Spleen (tissue), 11 donors: ENCODE data around the gene LSM14B. TPM values are rescaled to one million over a fixed set of nuclear protein-coding genes. Genes with fewer than 3 reads are reported as not detected.

Experiments used
- DNase-seq: peaks from one replicate; pipeline ENCODE4 v3.0.0-alpha.2; 2020
- H3K27ac ChIP-seq, 8 donors: fragments of 200-600 bp; sonication (generic) in 7 of 8; 1 replicate in 4 of 8; 2 replicates in 4 of 8; pipeline versions ENCODE4 v1.5.0 to v1.8.0; 2016 to 2021; ENCODE audit warnings: inconsistent platforms in 4 of 8, mild to moderate bottlenecking in 4 of 8, moderate library complexity in 1 of 8
- H3K27me3 ChIP-seq, 7 donors: fragments of 200-600 bp; sonication (generic) in 6 of 7; replicated peaks in 1 of 7; 1 replicate in 4 of 7; 2 replicates in 3 of 7; pipeline versions ENCODE4 v1.5.0 to v1.8.0; 2016 to 2021; ENCODE audit warnings: inconsistent platforms in 3 of 7, mild to moderate bottlenecking in 1 of 7
- H3K36me3 ChIP-seq, 6 donors: fragments of 200-600 bp; sonication (generic) in 5 of 6; 1 replicate in 4 of 6; 2 replicates in 2 of 6; pipeline versions ENCODE4 v1.5.0 to v1.8.0; 2016 to 2021; ENCODE audit warnings: inconsistent platforms in 2 of 6
- H3K4me1 ChIP-seq, 6 donors: fragments of 200-600 bp; sonication (generic) in 5 of 6; 1 replicate in 3 of 6; 2 replicates in 3 of 6; pipeline versions ENCODE4 v1.5.0 to v1.8.0; 2016 to 2021; ENCODE audit warnings: inconsistent platforms in 3 of 6
- H3K4me3 ChIP-seq, 8 donors: fragments of 200-600 bp; sonication (generic) in 7 of 8; 1 replicate in 4 of 8; 2 replicates in 4 of 8; pipeline versions ENCODE4 v1.5.0 to v1.8.0; 2016 to 2021; ENCODE audit warnings: inconsistent platforms in 4 of 8, mild to moderate bottlenecking in 4 of 8, moderate library complexity in 2 of 8
- H3K9me3 ChIP-seq, 8 donors: fragments of 200-600 bp; sonication (generic) in 7 of 8; 1 replicate in 4 of 8; 2 replicates in 4 of 8; pipeline versions ENCODE4 v1.5.0 to v1.8.0; 2016 to 2021; ENCODE audit warnings: inconsistent platforms in 4 of 8
- POLR2A ChIP-seq, 3 donors: fragments of 450-650 bp; IDR thresholded peaks; one replicate each; pipeline ENCODE4 v1.5.1; 2017; ENCODE audit warnings: antibody characterized with exemption in 3 of 3, mild to moderate bottlenecking in 1 of 3
- POLR2AphosphoS5 ChIP-seq, 3 donors: sonication (generic); formaldehyde crosslinking; IDR thresholded peaks; one replicate each; pipeline ENCODE4 v1.5.1; 2017; ENCODE audit warnings: antibody characterized with exemption in 3 of 3
- WGBS, 5 donors: extraction: QIAGEN DNeasy Blood & Tissue Kit in 3 of 5; methylation state at CpG; one replicate each; pipeline versions ENCODE4 v1.1.5 to v1.1.7; 2013 to 2018; 5-methylcytosine and 5-hydroxymethylcytosine counted together
- intact Hi-C: fragments of 100-400 bp; cut with DNase I; formaldehyde crosslinking; loops from one replicate; pipeline ENCODE4 v1.15.0; 2023; ENCODE audit warnings: low total_unique reads
- polyA plus RNA-seq, 3 donors: library from polyadenylated mRNA; stranded (reverse); fragments of 200-250 nt; gene quantifications; one replicate each; pipeline ENCODE4 v1.2.1, GENCODE V29; 2013
- total RNA-seq, 7 donors: library from RNA; depleted of rRNA in 3 of 7; stranded (reverse); fragments of >200 nt in 3 of 7; fragmentation: NEBNext Ultra II Directional in 4 of 7; extraction: Animal tissue kit (Norgen Biotek cat#: 25700) in 4 of 7; gene quantifications; one replicate each; pipeline versions ENCODE4 v1.1.0 to v1.2.1, GENCODE V29; 2016 to 2021
- TF ChIP-seq, protein P1 (sequence below), 11 experiments: fragments of 200-600 bp in 7 of 11; fragments of 450-650 bp in 4 of 11; sonication (generic) in 4 of 11; IDR thresholded peaks in 8 of 11; conservative IDR thresholded peaks in 3 of 11; 1 replicate in 7 of 11; 2 replicates in 4 of 11; pipeline versions ENCODE4 v1.4.0 to v1.8.0; 2016 to 2021; ENCODE audit warnings: antibody characterized with exemption in 11 of 11, inconsistent platforms in 4 of 11, mild to moderate bottlenecking in 1 of 11
- donor health status: healthy with polysubstance abuse.
- donor health status: DM: no; HTN: no; CAD: no; lungs with moderate emphysema.
- donor health status: DM: no; HTN: no; CAD: no.
- donor health status: Bipolar disorder and iron deficiency.
- donor health status: healthy.
- donor health status: DM: no; HTN: no; CAD: no.
- donor health status: DM: yes; HTN: yes; CAD: no.

Gene LSM14B
- total and polyA plus RNA-seq, 10 donors, result 14.0 to 37.6 (median 26.0) TPM

DNA sequence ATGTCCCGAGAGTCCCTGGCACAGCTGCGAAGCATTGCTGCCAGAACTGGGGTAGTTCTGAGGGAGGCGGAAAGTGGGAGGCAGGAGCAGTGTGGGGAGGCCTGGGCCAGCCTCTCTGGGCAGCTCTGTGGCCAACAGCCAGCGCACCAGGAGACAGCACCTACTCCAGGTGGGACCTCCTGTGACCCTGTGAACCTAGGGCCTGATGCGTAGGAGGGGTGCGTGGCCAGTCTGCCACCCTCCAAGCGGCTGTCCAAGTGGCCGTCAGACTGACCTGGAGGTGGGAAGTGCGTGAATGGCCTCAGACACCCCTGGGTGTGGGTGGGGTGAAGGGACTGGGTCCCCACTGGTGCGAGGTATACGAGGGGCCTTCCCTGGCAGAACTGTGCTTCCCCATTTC is 36.8 kb downstream of the LSM14B start:
- Histone ChIP-seq H3K27ac (no peak overlapping the region), H3K27me3 (no peaks in the 10 kb centered on the region), H3K4me3 (no peak overlapping the region), H3K36me3 (peaks cover 0 to 78% (median 35%) of the 10 kb centered on the region in 6 donors), H3K9me3 (no peaks in the 10 kb centered on the region), H3K4me1 (peaks cover 6 to 21% (median 11%) of the 10 kb centered on the region in 6 donors)
- TF ChIP-seq, protein P1, sequence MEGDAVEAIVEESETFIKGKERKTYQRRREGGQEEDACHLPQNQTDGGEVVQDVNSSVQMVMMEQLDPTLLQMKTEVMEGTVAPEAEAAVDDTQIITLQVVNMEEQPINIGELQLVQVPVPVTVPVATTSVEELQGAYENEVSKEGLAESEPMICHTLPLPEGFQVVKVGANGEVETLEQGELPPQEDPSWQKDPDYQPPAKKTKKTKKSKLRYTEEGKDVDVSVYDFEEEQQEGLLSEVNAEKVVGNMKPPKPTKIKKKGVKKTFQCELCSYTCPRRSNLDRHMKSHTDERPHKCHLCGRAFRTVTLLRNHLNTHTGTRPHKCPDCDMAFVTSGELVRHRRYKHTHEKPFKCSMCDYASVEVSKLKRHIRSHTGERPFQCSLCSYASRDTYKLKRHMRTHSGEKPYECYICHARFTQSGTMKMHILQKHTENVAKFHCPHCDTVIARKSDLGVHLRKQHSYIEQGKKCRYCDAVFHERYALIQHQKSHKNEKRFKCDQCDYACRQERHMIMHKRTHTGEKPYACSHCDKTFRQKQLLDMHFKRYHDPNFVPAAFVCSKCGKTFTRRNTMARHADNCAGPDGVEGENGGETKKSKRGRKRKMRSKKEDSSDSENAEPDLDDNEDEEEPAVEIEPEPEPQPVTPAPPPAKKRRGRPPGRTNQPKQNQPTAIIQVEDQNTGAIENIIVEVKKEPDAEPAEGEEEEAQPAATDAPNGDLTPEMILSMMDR (IDR thresholded peaks at IDR 0.05 in 8 of 11, conservative IDR thresholded peaks at IDR 0.05 in 3 of 11), result no peak
- TF ChIP-seq POLR2A (IDR thresholded peaks at IDR 0.05) (no peak), POLR2AphosphoS5 (IDR thresholded peaks at IDR 0.05) (no peak)
- WGBS, 5 donors, result 89 to 96% (median 93%) methylated on average over 10 to 11 of the region's 11 CpGs
- DNase-seq, result no peak
- intact Hi-C loops, result no loop called here

DNA sequence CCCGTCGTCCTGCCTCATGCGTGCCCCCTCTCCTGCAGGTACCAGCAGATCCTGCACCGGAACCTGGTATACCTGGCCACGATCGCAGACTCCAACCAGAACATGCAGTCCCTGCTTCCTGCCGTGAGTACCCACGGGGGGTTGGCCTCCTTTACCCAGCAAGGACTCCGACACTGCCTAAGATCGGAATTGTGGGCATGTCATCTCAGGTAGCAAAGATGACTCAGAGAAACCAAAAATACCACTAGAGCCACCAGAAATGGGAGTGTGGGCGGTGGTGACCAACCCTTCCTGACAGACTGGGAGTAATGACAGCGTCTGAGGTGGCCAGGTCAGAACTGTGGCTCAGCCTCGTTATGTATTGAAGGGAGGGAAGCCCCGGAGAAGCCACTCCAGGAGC is 37.6 kb downstream of the LSM14B start:
- TF ChIP-seq POLR2AphosphoS5 (IDR thresholded peaks at IDR 0.05), result no peak
- TF ChIP-seq, protein P1 (IDR thresholded peaks at IDR 0.05 in 8 of 11, conservative IDR thresholded peaks at IDR 0.05 in 3 of 11), result no peak
- no peak for TF ChIP-seq POLR2A (IDR thresholded peaks at IDR 0.05)
- DNase-seq, result no peak
- 78 to 84% (median 80%) methylated on average over 14 of the region's 14 CpGs for WGBS, 5 donors
- intact Hi-C loops, result no loop called here
- Histone ChIP-seq H3K4me1 (peaks cover 6 to 21% (median 11%) of the 10 kb centered on the region in 6 donors), H3K36me3 (peaks cover 0 to 78% (median 43%) of the 10 kb centered on the region in 6 donors), H3K27ac (no peak overlapping the region), H3K9me3 (no peaks in the 10 kb centered on the region), H3K4me3 (no peak overlapping the region), H3K27me3 (no peaks in the 10 kb centered on the region)

DNA sequence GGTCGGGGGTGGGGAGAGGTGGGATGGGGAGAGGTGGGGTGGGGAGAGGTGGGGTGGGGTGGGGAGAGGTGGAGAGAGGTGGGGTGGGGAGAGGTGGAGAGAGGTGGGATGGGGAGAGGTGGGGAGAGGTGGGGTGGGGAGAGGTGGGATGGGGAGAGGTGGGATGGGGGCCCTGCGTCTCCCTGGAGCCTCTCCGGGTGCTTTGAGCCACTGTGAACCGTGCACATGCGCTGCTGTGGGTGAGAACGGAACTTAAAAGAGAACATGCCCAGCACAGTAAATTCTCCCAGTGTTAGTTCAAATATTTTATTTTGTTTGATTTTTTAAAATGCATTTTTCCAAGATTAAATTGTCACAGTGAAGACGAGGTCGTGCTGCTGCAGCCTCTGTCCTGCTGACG is 38.0 kb downstream of the LSM14B start:
- no peak overlapping the region for H3K27ac ChIP-seq
- WGBS, 5 donors, result 88 to 97% (median 95%) methylated on average over 8 to 9 of the region's 9 CpGs
- no peak for DNase-seq
- no peaks in the 10 kb centered on the region for H3K27me3 ChIP-seq
- no peak overlapping the region for H3K4me3 ChIP-seq
- H3K36me3 ChIP-seq, result peaks cover 0 to 78% (median 46%) of the 10 kb centered on the region in 6 donors
- H3K4me1 ChIP-seq, result peaks cover 6 to 21% (median 11%) of the 10 kb centered on the region in 6 donors
- no peaks in the 10 kb centered on the region for H3K9me3 ChIP-seq
- TF ChIP-seq POLR2A (IDR thresholded peaks at IDR 0.05), result no peak
- no peak for TF ChIP-seq POLR2AphosphoS5 (IDR thresholded peaks at IDR 0.05)
- TF ChIP-seq, protein P1 (IDR thresholded peaks at IDR 0.05 in 8 of 11, conservative IDR thresholded peaks at IDR 0.05 in 3 of 11), result no peak
- intact Hi-C loops, result no loop called here

DNA sequence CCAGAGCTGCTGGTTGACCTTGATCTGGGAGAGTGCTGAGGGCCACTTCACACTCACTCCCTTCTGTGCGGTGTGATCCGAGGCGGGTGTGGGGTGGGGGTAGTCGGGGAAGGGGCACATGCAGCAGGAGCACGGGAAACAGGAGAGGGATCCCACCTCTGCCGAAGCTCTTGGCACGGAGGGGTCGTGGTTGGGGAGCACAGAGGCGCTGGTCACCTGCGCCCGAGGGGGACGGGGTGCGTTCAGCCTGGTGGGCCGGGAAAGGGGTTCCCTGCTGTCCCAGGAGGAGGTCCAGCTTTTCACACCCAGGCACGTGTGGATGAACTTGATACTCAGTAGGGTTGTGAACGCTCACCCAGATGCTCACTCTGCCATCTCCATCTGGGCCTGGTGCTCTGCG is 38.6 kb downstream of the LSM14B start:
- intact Hi-C loops, result no loop called here
- no peak overlapping the region for H3K4me3 ChIP-seq
- no peak overlapping the region for H3K27ac ChIP-seq
- no peak for DNase-seq
- H3K36me3 ChIP-seq, result peaks cover 0 to 78% (median 52%) of the 10 kb centered on the region in 6 donors
- TF ChIP-seq, protein P1 (IDR thresholded peaks at IDR 0.05 in 8 of 11, conservative IDR thresholded peaks at IDR 0.05 in 3 of 11), result no peak
- TF ChIP-seq POLR2AphosphoS5 (IDR thresholded peaks at IDR 0.05) (no peak), POLR2A (IDR thresholded peaks at IDR 0.05) (no peak)
- peaks cover 6 to 21% (median 11%) of the 10 kb centered on the region in 6 donors for H3K4me1 ChIP-seq
- no peaks in the 10 kb centered on the region for H3K27me3 ChIP-seq
- no peaks in the 10 kb centered on the region for H3K9me3 ChIP-seq
- WGBS, 5 donors, result 93 to 96% (median 95%) methylated on average over 15 to 17 of the region's 17 CpGs
